Panc1 (cell line): Measurements from ENCODE around the gene RBBP4. TPM values are rescaled to one million over a fixed set of nuclear protein-coding genes. Genes with fewer than 3 reads are reported as not detected.

Experiments used
- ATAC-seq: fragments of 200-7000 bp; cut with Tn5 transposase; 2 replicates; pipeline ENCODE4 v1.9.1; 2020; ENCODE audit warnings: mild to moderate bottlenecking, moderate library complexity
- BruUV-seq: library from RNA; stranded (reverse); fragments of 400-500 nt; replicated peaks from 2 replicates; lab custom pipeline; 2021; lab: Mats Ljungman, UMichigan
- CTCF ChIA-PET: fragments of 300-600 bp; sonication (Branson Sonifier 250); formaldehyde crosslinking; loops from one replicate; lab custom pipeline; 2022; ENCODE audit warnings: antibody characterized with exemption; lab: Charles Lee
- POLR2A ChIA-PET: fragments of 300-600 bp; sonication (Branson Sonifier 250); formaldehyde crosslinking; loops from one replicate; lab custom pipeline; 2022; ENCODE audit warnings: antibody characterized with exemption; lab: Charles Lee
- DNase-seq: peaks from one replicate; pipeline ENCODE4 v3.0.0-alpha.2; 2010; ENCODE audit warnings: low read depth, low spot score
- H3K27ac ChIP-seq: 2 replicates; pipeline ENCODE4 v1.5.1; 2011; ENCODE audit warnings: mild to moderate bottlenecking, low read length, inconsistent platforms
- H3K27me3 ChIP-seq: fragments of 200-500 bp; sonication (Bioruptor generic); 2 replicates; pipeline ENCODE4 v1.6.0; 2014; ENCODE audit warnings: low read length, inconsistent platforms; ENCODE audit not compliant: control insufficient read depth, insufficient read depth
- H3K36me3 ChIP-seq: fragments of 200-500 bp; sonication (Bioruptor generic); 2 replicates; pipeline ENCODE4 v1.5.1; 2014; ENCODE audit warnings: inconsistent platforms, mild to moderate bottlenecking, low read length, moderate library complexity; ENCODE audit not compliant: control insufficient read depth, insufficient read depth
- H3K4me1 ChIP-seq: 2 replicates; pipeline ENCODE4 v1.5.1; 2011; ENCODE audit warnings: inconsistent platforms, mild to moderate bottlenecking, low read length, moderate library complexity; ENCODE audit not compliant: control insufficient read depth, insufficient read depth
- H3K4me3 ChIP-seq, 2 experiments: 2 replicates each; pipeline ENCODE4 v1.5.1; 2011 to 2012; ENCODE audit warnings: low read depth in 2 of 2, low read length in 2 of 2, mild to moderate bottlenecking in 2 of 2, inconsistent platforms in 1 of 2, moderate library complexity in 1 of 2
- H3K9me3 ChIP-seq: fragments of 200-500 bp; sonication (Bioruptor generic); 2 replicates; pipeline ENCODE4 v1.5.1; 2014; ENCODE audit warnings: low read depth, mild to moderate bottlenecking, inconsistent platforms, low read length, moderate library complexity; ENCODE audit not compliant: control insufficient read depth, insufficient read depth
- CTCF ChIP-seq: fragments of 450-650 bp; IDR thresholded peaks from 2 replicates; pipeline ENCODE4 v1.5.1; 2017; ENCODE audit warnings: mild to moderate bottlenecking
- POLR2AphosphoS5 ChIP-seq: IDR thresholded peaks from 2 replicates; pipeline ENCODE4 v1.6.1; 2012; ENCODE audit warnings: mild to moderate bottlenecking, low read depth, low read length, moderate library complexity
- SIN3A ChIP-seq: IDR thresholded peaks from 2 replicates; pipeline ENCODE4 v1.6.1; 2012; ENCODE audit warnings: low read depth, mild to moderate bottlenecking, low read length, moderate library complexity, borderline replicate concordance; ENCODE audit not compliant: insufficient read depth
- TCF7L2 ChIP-seq: IDR thresholded peaks from 2 replicates; pipeline ENCODE4 v1.6.1; 2011; ENCODE audit warnings: mild to moderate bottlenecking, low read depth, low read length, inconsistent platforms
- in situ Hi-C: cut with HindIII; loops from 2 replicates; pipeline ENCODE4 v1.10.0; 2016; ENCODE audit warnings: low sequenced_read_pairs, low pct_unique_long_range_greater_than_20kb
- intact Hi-C: fragments of 100-400 bp; cut with micrococcal nuclease; formaldehyde crosslinking; loops from one replicate; pipeline ENCODE4 v1.10.0; 2022; ENCODE audit not compliant: unreplicated experiment
- total RNA-seq: library from RNA; stranded (reverse); gene quantifications from one replicate; pipeline ENCODE4 v1.2.1, GENCODE V29; 2021; ENCODE audit not compliant: unreplicated experiment
- TF ChIP-seq, protein P1 (sequence below), 2 experiments: IDR thresholded peaks; 2 replicates each; pipeline ENCODE4 v1.6.1; 2011 to 2012; ENCODE audit warnings: low read depth in 2 of 2, control low read depth in 1 of 2, low read length in 1 of 2, mild to moderate bottlenecking in 1 of 2, moderate library complexity in 1 of 2; ENCODE audit not compliant: insufficient read depth in 1 of 2

The RBBP4 gene
- total RNA-seq, 1 experiment from 2014 or later: 376 TPM

GRCh38 chr1:32733582-32734321 lies 82.7 kb downstream of the RBBP4 start:
- peaks cover 15% of the 10 kb centered on the region; the same call in 1 of the 2 replicates for H3K4me1 ChIP-seq
- DNase-seq: no peak
- ChIA-PET POLR2A (no interaction called here), CTCF (interaction anchor here (0.6 kb wide), 1 partner anchor 62 kb away, joined by 3 read pairs; no protein-coding TSS in a partner anchor)
- no peak overlapping the region for H3K27ac ChIP-seq
- no peaks in the 10 kb centered on the region for H3K9me3 ChIP-seq
- intact Hi-C loops: no loop called here
- BruUV-seq: no TSS peak
- no peaks in the 10 kb centered on the region for H3K27me3 ChIP-seq
- ATAC-seq: no peak
- in situ Hi-C loops: no loop called here
- H3K36me3 ChIP-seq: no peaks in the 10 kb centered on the region
- no peak for TF ChIP-seq POLR2AphosphoS5
- no peak for TF ChIP-seq CTCF
- TF ChIP-seq, protein P1, sequence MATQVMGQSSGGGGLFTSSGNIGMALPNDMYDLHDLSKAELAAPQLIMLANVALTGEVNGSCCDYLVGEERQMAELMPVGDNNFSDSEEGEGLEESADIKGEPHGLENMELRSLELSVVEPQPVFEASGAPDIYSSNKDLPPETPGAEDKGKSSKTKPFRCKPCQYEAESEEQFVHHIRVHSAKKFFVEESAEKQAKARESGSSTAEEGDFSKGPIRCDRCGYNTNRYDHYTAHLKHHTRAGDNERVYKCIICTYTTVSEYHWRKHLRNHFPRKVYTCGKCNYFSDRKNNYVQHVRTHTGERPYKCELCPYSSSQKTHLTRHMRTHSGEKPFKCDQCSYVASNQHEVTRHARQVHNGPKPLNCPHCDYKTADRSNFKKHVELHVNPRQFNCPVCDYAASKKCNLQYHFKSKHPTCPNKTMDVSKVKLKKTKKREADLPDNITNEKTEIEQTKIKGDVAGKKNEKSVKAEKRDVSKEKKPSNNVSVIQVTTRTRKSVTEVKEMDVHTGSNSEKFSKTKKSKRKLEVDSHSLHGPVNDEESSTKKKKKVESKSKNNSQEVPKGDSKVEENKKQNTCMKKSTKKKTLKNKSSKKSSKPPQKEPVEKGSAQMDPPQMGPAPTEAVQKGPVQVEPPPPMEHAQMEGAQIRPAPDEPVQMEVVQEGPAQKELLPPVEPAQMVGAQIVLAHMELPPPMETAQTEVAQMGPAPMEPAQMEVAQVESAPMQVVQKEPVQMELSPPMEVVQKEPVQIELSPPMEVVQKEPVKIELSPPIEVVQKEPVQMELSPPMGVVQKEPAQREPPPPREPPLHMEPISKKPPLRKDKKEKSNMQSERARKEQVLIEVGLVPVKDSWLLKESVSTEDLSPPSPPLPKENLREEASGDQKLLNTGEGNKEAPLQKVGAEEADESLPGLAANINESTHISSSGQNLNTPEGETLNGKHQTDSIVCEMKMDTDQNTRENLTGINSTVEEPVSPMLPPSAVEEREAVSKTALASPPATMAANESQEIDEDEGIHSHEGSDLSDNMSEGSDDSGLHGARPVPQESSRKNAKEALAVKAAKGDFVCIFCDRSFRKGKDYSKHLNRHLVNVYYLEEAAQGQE (IDR thresholded peaks at IDR 0.05; ENCODE audit: insufficient read depth in 1 of 2, low read depth in 2 of 2, low read length in 1 of 2): no peak
- no peak for TF ChIP-seq TCF7L2
- no peak for TF ChIP-seq SIN3A
- H3K4me3 ChIP-seq: no peak overlapping the region

Other genes with a start within 250 kb of the RBBP4 start
- 0.08 TPM for gene ZBTB8B, start 186.1 kb upstream of the RBBP4 start, total RNA-seq
- gene ZBTB8A, start 111.8 kb upstream of the RBBP4 start, total RNA-seq: 6.5 TPM
- gene ZBTB8OS, start 658 bp upstream of the RBBP4 start, total RNA-seq: 78.9 TPM
- 1.3 TPM for gene SYNC, start 51.6 kb downstream of the RBBP4 start, total RNA-seq
- gene YARS1, start 166.2 kb downstream of the RBBP4 start, total RNA-seq: 120 TPM
- 55.4 TPM for gene S100PBP, start 166.4 kb downstream of the RBBP4 start, total RNA-seq
- 2.6 TPM for gene FNDC5, start 219.7 kb downstream of the RBBP4 start, total RNA-seq
- gene HPCA, start 235.3 kb downstream of the RBBP4 start, total RNA-seq: 1.2 TPM